OCI-LY3 (cell line): ENCODE data around the gene FIG4.

Experiments used
- CTCF ChIP-seq: fragments of 200-600, 300-600 bp; sonication (generic); IDR thresholded peaks from 2 replicates; pipeline ENCODE4 v1.5.1; 2014; ENCODE audit warnings: antibody characterized with exemption, low read length, low read depth
- EZH2phosphoT487 ChIP-seq: fragments of 200-600 bp; shearing (Covaris generic); IDR thresholded peaks from 2 replicates; pipeline ENCODE4 v1.6.1; 2018; ENCODE audit warnings: antibody characterized with exemption, mixed run types, low read depth

GRCh38 chr6:109687271-109687761 lies 3.8 kb upstream of the FIG4 start:
- TF ChIP-seq EZH2phosphoT487 (no peak), CTCF (no peak)
